ENCODE data around the gene IL17RB. TPM values are rescaled to one million over a fixed set of nuclear protein-coding genes. Genes with fewer than 3 reads are reported as not detected.

The IL17RB gene, protein sequence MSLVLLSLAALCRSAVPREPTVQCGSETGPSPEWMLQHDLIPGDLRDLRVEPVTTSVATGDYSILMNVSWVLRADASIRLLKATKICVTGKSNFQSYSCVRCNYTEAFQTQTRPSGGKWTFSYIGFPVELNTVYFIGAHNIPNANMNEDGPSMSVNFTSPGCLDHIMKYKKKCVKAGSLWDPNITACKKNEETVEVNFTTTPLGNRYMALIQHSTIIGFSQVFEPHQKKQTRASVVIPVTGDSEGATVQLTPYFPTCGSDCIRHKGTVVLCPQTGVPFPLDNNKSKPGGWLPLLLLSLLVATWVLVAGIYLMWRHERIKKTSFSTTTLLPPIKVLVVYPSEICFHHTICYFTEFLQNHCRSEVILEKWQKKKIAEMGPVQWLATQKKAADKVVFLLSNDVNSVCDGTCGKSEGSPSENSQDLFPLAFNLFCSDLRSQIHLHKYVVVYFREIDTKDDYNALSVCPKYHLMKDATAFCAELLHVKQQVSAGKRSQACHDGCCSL
- polyA plus RNA-seq (2012; ENCODE audit: missing spikeins) = 5.2 TPM

DNA sequence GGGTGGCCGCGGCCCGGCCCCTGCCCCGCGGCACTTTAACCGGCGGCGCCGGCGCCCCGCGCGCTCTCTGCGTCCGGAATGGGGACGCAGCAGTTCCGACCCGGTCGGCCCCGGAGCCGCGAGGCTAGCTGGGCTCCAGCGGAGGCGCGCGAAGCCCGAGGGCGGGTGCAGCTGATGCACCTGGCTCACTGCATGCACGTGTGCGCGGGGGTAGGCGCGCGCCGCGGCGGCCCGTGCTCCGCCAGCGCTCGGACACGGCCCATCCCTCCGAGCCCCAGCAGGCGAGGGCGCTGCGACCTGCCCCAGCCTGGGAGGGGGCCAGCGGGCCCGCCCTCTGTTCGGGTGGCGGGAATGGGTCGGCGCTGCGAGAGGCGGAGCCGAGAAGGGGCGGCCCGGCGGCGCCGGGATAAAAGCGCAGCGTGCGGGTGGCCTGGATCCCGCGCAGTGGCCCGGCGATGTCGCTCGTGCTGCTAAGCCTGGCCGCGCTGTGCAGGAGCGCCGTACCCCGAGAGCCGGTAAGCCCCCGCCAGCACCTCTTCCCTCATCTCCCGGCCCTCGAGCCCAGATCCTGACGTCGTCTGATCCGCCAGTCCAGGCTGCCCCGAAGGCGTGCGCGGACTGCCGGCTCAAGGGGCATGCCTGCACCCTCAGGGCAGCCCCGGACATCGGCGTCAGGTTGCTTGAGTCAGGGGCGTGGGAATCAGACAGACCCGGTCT lies at the start of gene IL17RB, which contains the start of gene CHDH:
TSS of gene IL17RB (plus strand) at position 435 of the 717 bp plus-strand sequence. CDS start at position 456, 21 bp downstream.
TSS of gene CHDH (minus strand) at position 286 of the 717 bp plus-strand sequence. CDS start 22,411 bp downstream, outside the sequence.
- peak; percentile 46 for DNase-seq (ENCODE audit: insufficient read length)
- peak; percentile 24 for FAIRE-seq
- no peak for TF ChIP-seq TAF1 (IDR thresholded peaks at IDR 0.05; ENCODE audit: borderline replicate concordance, low read depth, low read length)
- no peak for TF ChIP-seq POLR2A (IDR thresholded peaks at IDR 0.05; ENCODE audit: low read depth, low read length)
- TF ChIP-seq POLR2AphosphoS5 (IDR thresholded peaks at IDR 0.05; ENCODE audit: low read depth, low read length) = no peak

DNA sequence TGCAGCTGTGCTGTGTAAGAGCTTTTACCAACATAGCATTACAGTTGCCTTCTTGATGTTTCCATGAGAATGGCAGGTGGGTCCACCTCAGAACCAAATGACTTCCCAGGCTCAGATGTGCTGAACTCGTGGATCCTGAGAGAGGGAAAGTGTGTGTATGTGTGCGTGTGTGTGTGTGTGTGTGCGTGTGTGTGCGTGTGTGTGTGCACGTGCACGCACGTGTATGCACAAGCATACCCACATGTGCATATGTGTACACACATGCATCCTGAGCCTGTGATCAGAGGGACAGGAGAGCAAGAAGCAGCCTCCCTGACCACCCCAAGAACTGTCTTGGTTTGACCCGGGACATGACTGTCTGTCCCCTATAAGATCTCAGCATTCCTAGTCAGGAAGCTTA lies 48.2 kb upstream of the IL17RB start:
- FAIRE-seq (no peak), DNase-seq (ENCODE audit: insufficient read length) (no peak)
- TF ChIP-seq POLR2A (IDR thresholded peaks at IDR 0.05; ENCODE audit: low read depth, low read length) (no peak), POLR2AphosphoS5 (IDR thresholded peaks at IDR 0.05; ENCODE audit: low read depth, low read length) (no peak), TAF1 (IDR thresholded peaks at IDR 0.05; ENCODE audit: borderline replicate concordance, low read depth, low read length) (no peak)

DNA sequence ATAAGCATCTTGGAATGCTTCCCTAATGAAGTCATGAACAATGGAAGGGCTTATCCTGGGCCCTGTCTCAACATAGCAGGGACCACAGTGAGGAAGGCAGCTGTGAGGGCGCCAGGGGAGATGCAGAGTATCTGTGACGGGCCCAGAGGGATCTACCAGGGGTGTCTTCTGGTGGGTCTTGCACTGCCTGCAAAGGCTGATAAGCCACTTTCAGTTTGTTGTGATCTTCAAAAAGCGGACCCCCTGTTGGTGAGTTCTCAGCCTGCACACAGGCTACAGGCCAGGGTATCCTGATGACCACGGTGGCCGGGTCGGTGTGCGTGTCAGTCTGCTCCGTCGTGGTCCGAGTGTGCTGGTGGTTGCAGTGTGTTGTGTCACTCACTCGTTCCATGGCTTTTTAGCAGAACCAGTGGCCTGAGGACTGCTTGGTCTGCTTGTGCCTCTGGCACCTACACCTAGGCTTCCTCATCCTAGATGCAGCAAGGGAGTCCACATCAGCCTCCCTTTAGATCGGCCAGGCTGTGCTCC lies 47.0 kb upstream of the IL17RB start:
- TF ChIP-seq POLR2A (IDR thresholded peaks at IDR 0.05; ENCODE audit: low read depth, low read length) (no peak), TAF1 (IDR thresholded peaks at IDR 0.05; ENCODE audit: borderline replicate concordance, low read depth, low read length) (no peak), POLR2AphosphoS5 (IDR thresholded peaks at IDR 0.05; ENCODE audit: low read depth, low read length) (no peak)
- DNase-seq (ENCODE audit: insufficient read length) (no peak), FAIRE-seq (no peak)

DNA sequence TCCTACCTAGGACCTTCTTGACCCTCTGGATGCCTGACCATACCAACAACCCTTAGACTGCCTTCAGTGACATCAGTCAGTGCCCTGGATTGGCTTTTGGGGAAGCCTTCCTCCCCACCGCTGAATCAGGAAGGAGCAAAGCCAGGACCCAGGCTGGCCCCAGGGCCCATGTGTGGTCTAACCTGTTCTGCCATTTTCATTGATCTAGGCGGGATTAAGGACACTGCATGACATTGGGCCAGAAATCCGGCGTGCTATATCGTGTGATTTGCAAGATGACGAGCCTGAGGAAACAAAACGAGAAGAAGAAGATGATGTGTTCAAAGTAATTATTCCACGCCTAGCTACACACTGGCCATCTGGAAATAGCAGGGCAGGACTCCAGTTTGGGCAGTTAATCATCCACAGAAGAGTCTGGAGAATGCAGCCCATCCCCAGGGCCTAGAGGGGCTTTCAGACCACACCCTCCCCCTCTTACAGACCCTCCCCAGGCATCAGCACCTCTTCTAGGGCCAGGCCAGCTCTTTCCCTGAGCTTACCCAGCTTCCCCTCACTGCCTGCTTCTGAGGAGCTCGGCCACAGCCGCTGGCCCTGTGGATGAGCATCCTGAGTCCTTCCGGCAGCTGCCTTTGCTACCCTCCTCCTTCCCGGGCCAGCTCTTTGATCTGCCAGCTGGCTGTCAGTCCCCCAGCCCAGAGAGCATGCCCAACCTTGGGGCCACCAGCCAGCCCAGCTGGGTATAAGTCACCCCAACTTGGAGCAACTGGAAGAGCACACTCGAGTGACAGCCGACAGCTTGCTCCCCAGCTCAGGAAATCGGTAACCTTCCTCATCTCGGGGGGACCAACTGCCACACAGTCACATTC lies 46.1 kb upstream of the IL17RB start:
- DNase-seq (ENCODE audit: insufficient read length) (no peak), FAIRE-seq (no peak)
- TF ChIP-seq TAF1 (IDR thresholded peaks at IDR 0.05; ENCODE audit: borderline replicate concordance, low read depth, low read length) = no peak
- no peak for TF ChIP-seq POLR2A (IDR thresholded peaks at IDR 0.05; ENCODE audit: low read depth, low read length)
- TF ChIP-seq POLR2AphosphoS5 (IDR thresholded peaks at IDR 0.05; ENCODE audit: low read depth, low read length) = no peak

DNA sequence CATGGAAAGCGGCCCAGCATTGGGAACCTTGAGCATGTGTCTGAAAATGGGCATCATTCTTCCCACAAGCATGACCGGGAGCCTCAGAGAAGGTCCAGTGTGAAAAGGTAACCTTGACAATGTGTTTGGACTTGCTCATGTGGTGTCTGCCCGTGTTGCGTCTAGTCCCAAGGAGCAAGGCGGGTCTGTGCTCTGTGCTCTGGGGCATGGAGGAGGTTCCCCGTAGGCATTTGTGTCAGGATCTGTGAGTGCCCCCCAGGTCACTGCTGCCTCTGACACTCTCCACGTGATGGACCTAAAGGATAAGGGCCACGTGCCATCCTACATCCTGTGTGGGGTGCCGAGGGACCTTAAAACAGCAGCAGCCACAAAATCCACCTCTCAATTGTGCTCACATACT lies 45.0 kb upstream of the IL17RB start:
- FAIRE-seq (no peak), DNase-seq (ENCODE audit: insufficient read length) (no peak)
- no peak for TF ChIP-seq TAF1 (IDR thresholded peaks at IDR 0.05; ENCODE audit: borderline replicate concordance, low read depth, low read length)
- no peak for TF ChIP-seq POLR2A (IDR thresholded peaks at IDR 0.05; ENCODE audit: low read depth, low read length)
- TF ChIP-seq POLR2AphosphoS5 (IDR thresholded peaks at IDR 0.05; ENCODE audit: low read depth, low read length) = no peak

DNA sequence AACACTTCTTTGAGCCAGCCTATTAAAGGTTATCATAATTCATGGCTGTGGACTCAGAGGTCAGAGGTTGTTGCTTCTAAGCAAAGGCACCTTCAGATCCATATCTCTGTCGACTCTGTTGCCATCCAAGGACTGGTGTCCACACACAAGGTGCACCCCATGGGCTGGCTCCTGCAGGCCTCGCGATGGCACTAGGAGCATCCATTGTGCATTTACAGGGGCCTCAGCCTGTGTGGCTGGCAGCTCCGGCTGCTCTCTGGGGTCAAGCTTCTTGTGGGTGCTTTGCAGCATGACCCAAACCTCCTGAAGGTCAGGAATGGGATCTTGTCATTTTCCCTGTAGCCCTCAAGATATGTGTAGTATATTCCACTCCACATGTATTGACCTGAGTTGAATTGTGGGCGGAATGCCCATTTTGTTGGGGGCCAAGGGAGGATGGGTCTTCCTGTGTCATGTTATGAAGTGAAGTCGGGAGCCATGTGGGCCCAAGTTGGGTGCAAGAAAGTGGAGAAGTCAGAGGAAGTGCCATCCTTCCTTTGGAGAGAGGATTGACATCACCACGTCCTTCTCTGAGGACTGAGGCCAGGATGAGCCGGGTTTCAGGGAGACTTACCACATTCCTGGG lies 44.0 kb upstream of the IL17RB start:
- TF ChIP-seq POLR2AphosphoS5 (IDR thresholded peaks at IDR 0.05; ENCODE audit: low read depth, low read length) (no peak), TAF1 (IDR thresholded peaks at IDR 0.05; ENCODE audit: borderline replicate concordance, low read depth, low read length) (no peak), POLR2A (IDR thresholded peaks at IDR 0.05; ENCODE audit: low read depth, low read length) (no peak)
- DNase-seq (ENCODE audit: insufficient read length) (no peak), FAIRE-seq (no peak)

DNA sequence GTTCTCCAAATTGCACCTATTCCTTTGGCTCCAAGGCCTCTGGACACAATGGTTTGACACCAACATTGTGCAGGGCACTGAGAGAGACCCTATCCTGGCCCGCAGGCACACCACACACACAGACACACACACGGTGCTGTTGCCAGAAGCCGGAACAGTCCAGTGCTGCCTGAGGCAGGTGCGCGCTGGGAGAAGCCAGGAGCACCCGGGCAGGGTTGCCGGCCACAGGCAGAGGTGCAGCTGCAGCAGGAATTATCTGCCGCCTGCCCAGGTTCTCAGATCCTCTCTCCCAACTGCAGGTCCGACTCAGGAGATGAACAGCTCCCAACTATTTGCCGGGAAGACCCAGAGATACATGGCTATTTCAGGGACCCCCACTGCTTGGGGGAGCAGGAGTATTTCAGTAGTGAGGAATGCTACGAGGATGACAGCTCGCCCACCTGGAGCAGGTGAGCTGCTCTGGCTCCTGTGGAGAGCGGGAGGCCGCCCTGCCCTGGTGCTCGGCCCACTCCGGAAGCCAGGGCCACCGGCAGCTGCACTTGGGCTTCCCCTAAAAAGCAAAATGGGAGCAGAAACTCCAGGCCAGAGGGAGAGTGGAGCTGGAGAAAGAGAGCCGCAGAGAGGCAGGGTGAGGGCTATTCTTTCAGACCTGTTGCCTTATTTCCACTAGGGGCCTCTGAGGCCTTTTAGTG lies 43.1 kb upstream of the IL17RB start:
- no peak for FAIRE-seq
- TF ChIP-seq POLR2A (IDR thresholded peaks at IDR 0.05; ENCODE audit: low read depth, low read length) (no peak), POLR2AphosphoS5 (IDR thresholded peaks at IDR 0.05; ENCODE audit: low read depth, low read length) (no peak), TAF1 (IDR thresholded peaks at IDR 0.05; ENCODE audit: borderline replicate concordance, low read depth, low read length) (no peak)
- no peak for DNase-seq (ENCODE audit: insufficient read length)

DNA sequence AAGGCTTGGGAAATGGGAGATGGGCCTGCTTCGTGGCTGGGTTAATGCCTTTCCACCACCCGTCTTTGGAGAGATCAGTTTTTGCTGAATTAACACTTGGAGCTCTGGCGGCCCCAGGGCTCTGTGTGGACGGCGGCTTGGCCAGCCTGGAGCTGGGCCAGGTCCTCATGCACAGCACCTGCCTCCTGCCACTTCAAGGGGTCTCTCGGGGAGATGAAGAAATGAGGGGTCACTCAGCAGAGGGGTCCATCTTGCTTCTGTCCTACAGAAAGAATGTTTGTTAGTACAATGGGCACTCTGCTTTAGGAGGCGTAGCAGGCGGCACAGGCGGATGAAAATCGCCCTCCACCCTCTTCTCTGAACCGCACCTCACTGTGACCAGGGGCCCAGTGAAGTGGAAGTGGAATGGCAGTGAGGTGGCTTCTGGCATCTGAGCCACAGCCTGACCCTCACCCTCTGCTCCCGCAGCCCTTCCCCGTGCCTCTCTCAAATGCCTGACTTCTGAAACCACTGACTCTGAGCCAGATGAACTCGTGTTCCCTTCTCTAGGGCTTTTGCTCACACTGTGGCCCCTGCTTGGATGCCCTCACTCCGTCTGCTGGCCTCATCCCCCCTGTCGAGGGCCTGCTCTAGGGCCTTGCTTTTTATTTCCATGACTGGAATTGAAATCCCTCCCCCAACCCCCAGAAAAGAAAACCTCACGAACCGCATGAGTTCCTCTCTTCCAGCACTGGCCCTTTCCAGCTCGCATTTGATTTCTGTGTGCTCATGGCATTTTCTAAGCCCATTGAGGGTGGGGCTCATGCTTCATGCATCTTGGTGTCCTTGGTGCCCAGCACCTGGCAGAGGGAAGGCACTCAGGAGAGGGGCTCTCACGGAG lies 42.3 kb upstream of the IL17RB start:
- TF ChIP-seq POLR2AphosphoS5 (IDR thresholded peaks at IDR 0.05; ENCODE audit: low read depth, low read length) (no peak), TAF1 (IDR thresholded peaks at IDR 0.05; ENCODE audit: borderline replicate concordance, low read depth, low read length) (no peak)
- DNase-seq (ENCODE audit: insufficient read length) (no peak), FAIRE-seq (no peak)
